Ishikawa (cell line): ENCODE measurements around the gene TNFSF15.

ENCODE experiments used
- CEBPB ChIP-seq: IDR thresholded peaks from 2 replicates; pipeline ENCODE4 v1.6.1; 2012
- MAX ChIP-seq: IDR thresholded peaks from 2 replicates; pipeline ENCODE4 v1.6.1; 2012
- RAD21 ChIP-seq: IDR thresholded peaks from 2 replicates; pipeline ENCODE4 v1.6.1; 2012; ENCODE audit warnings: low read depth
- REST ChIP-seq: IDR thresholded peaks from 2 replicates; pipeline ENCODE4 v1.6.1; 2012; ENCODE audit warnings: low read depth, mild to moderate bottlenecking
- YY1 ChIP-seq: IDR thresholded peaks from 2 replicates; pipeline ENCODE4 v1.6.1; 2012; ENCODE audit warnings: low read depth

GRCh38 chr9:114828303-114828650 is 22.4 kb upstream of the TNFSF15 start:
- TF ChIP-seq YY1 = no peak
- TF ChIP-seq RAD21 = no peak
- TF ChIP-seq REST = no peak
- no peak for TF ChIP-seq MAX
- no peak for TF ChIP-seq CEBPB
